Smooth muscle cell of the brain vasculature (primary cell): Measurements from ENCODE around the gene POM121C.
"Not testable (repeated sequence)": the region's sequence is repeated elsewhere in the genome, so short reads cannot be mapped to it uniquely, and the experiment has no call there.

Source experiments
- DNase-seq: peaks from one replicate; pipeline ENCODE4 v3.0.0-alpha.2; 2012; ENCODE audit warnings: low read depth, low spot score

Gene POM121C

GRCh38 chr7:75423481-75423880 lies 62.6 kb downstream of the POM121C start:
- not testable (repeated sequence) for DNase-seq

- DNase-seq: not testable (repeated sequence)
Measured at GRCh38 chr7:75421798-75422710, 64.0 kb downstream of the POM121C start.

GRCh38 chr7:75420152-75420551 lies 65.9 kb downstream of the POM121C start:
- DNase-seq: not testable (repeated sequence)

GRCh38 chr7:75419693-75420092 lies 66.4 kb downstream of the POM121C start:
- DNase-seq: not testable (repeated sequence)

- DNase-seq: not testable (repeated sequence)
Measured at GRCh38 chr7:75419210-75419609, 66.9 kb downstream of the POM121C start.

- not testable (repeated sequence) for DNase-seq
Measured at GRCh38 chr7:75418292-75418858, 67.7 kb downstream of the POM121C start.

- DNase-seq: not testable (repeated sequence)
Measured at GRCh38 chr7:75416787-75417186, 69.3 kb downstream of the POM121C start.

GRCh38 chr7:75415829-75416373 lies 70.2 kb downstream of the POM121C start:
- DNase-seq: not testable (repeated sequence)

GRCh38 chr7:75415428-75415817 lies 70.7 kb downstream of the POM121C start:
- DNase-seq: not testable (repeated sequence)

- not testable (repeated sequence) for DNase-seq
Measured at GRCh38 chr7:75414708-75415427, 71.2 kb downstream of the POM121C start.

- not testable (repeated sequence) for DNase-seq
Measured at GRCh38 chr7:75414204-75414603, 71.9 kb downstream of the POM121C start.

GRCh38 chr7:75410823-75411173 lies 75.3 kb downstream of the POM121C start:
- not testable (repeated sequence) for DNase-seq

GRCh38 chr7:75409880-75410822 lies 75.9 kb downstream of the POM121C start:
- not testable (repeated sequence) for DNase-seq

- not testable (repeated sequence) for DNase-seq
Measured at GRCh38 chr7:75404663-75405062, 81.4 kb downstream of the POM121C start.

- not testable (repeated sequence) for DNase-seq
Measured at GRCh38 chr7:75403455-75404443, 82.3 kb downstream of the POM121C start.

- DNase-seq: not testable (repeated sequence)
Measured at GRCh38 chr7:75400575-75400974, 85.5 kb downstream of the POM121C start.

- not testable (repeated sequence) for DNase-seq
Measured at GRCh38 chr7:75398771-75399700, 87.1 kb downstream of the POM121C start.

- DNase-seq: not testable (repeated sequence)
Measured at GRCh38 chr7:75397865-75398264, 88.2 kb downstream of the POM121C start.
